GM12878 (cell line): ENCODE data around the gene FXYD1. TPM values are rescaled to one million over a fixed set of nuclear protein-coding genes. Genes with fewer than 3 reads are reported as not detected.

ENCODE experiments used
- ATAC-seq: fragments of 200-7000 bp; cut with Tn5 transposase; 3 replicates; pipeline ENCODE4 v1.9.1; 2020; ENCODE audit warnings: mild to moderate bottlenecking, moderate library complexity
- BruUV-seq: library from RNA; stranded (reverse); fragments of 400-500 nt; replicated peaks from 2 replicates; lab custom pipeline; 2021; lab: Mats Ljungman, UMichigan
- CTCF ChIA-PET: fragments of 300-600 bp; sonication (Branson Sonifier 250); formaldehyde crosslinking; extraction: SDS; loops from one replicate; lab custom pipeline; 2021; ENCODE audit warnings: inconsistent platforms; lab: Yijun Ruan, JAX
- POLR2A ChIA-PET: fragments of 350-600 bp; formaldehyde crosslinking; extraction: SDS; loops from one replicate; lab custom pipeline; 2021; ENCODE audit warnings: inconsistent platforms; lab: Charles Lee
- RAD21 ChIA-PET: fragments of 300-600 bp; sonication (Branson Sonifier 250); formaldehyde crosslinking; loops from one replicate; lab custom pipeline; 2023; ENCODE audit warnings: antibody characterized with exemption; ENCODE audit not compliant: unreplicated experiment; lab: Charles Lee
- SMC1A ChIA-PET: fragments of 300-600 bp; sonication (Branson Sonifier 250); formaldehyde crosslinking; loops from one replicate; lab custom pipeline; 2023; ENCODE audit not compliant: unreplicated experiment, uncharacterized antibody; lab: Charles Lee
- DNase-seq: peaks from one replicate; pipeline ENCODE4 v3.0.0-alpha.2; 2011; ENCODE audit warnings: low read depth, low spot score
- FAIRE-seq: peaks from 3 replicates; lab custom pipeline; 2011; peaks lifted over from hg19 to GRCh38; lab: Jason Lieb, UNC
- H2AFZ ChIP-seq: 2 replicates; pipeline ENCODE4 v1.6.0; 2011; ENCODE audit warnings: low read depth, low read length, control low read depth; ENCODE audit not compliant: control insufficient read depth
- H3K27ac ChIP-seq: 2 replicates; pipeline ENCODE4 v1.5.1; 2011; ENCODE audit warnings: control low read depth; ENCODE audit not compliant: control insufficient read depth, insufficient read depth
- H3K27me3 ChIP-seq, 2 experiments: replicated peaks in 1 of 2; 2 replicates each; pipeline versions ENCODE4 v1.6.0 to v1.6.1; 2011; ENCODE audit warnings: low read length in 1 of 2; ENCODE audit not compliant: control insufficient read depth in 2 of 2, insufficient read depth in 2 of 2
- H3K36me3 ChIP-seq, 2 experiments: 2 replicates each; pipeline ENCODE4 v1.5.1; 2011; ENCODE audit warnings: low read length in 1 of 2; ENCODE audit not compliant: control insufficient read depth in 2 of 2, insufficient read depth in 2 of 2
- H3K4me1 ChIP-seq: 2 replicates; pipeline ENCODE4 v1.6.1; 2011; ENCODE audit warnings: mild to moderate bottlenecking, low read length, moderate library complexity, mixed read lengths; ENCODE audit not compliant: control insufficient read depth, insufficient read depth
- H3K4me2 ChIP-seq: 2 replicates; pipeline ENCODE4 v1.6.0; 2011; ENCODE audit warnings: control low read depth; ENCODE audit not compliant: control insufficient read depth, insufficient read depth
- H3K4me3 ChIP-seq: fragments of 200-600 bp; sonication (generic); 2 replicates; pipeline ENCODE4 v1.5.1; 2016
- H3K79me2 ChIP-seq: 2 replicates; pipeline ENCODE4 v1.6.0; 2011; ENCODE audit warnings: low read length; ENCODE audit not compliant: control insufficient read depth, insufficient read depth
- H3K9ac ChIP-seq: 2 replicates; pipeline ENCODE4 v1.8.0; 2011; ENCODE audit warnings: low read length, control low read depth, mixed read lengths; ENCODE audit not compliant: control insufficient read depth, insufficient read depth
- H3K9me3 ChIP-seq: replicated peaks from 3 replicates; pipeline ENCODE4 v1.5.1; 2011; ENCODE audit warnings: mild to moderate bottlenecking, low read length; ENCODE audit not compliant: control insufficient read depth, insufficient read depth
- H4K20me1 ChIP-seq: 2 replicates; pipeline ENCODE4 v1.6.0; 2011; ENCODE audit not compliant: control insufficient read depth, insufficient read depth
- FOXK2 ChIP-seq: fragments of 450-650 bp; IDR thresholded peaks from 2 replicates; pipeline ENCODE4 v1.6.1; 2017; ENCODE audit warnings: mild to moderate bottlenecking, moderate library complexity
- HDAC2 ChIP-seq: fragments of 200-600 bp; sonication (generic); IDR thresholded peaks from 2 replicates; pipeline ENCODE4 v1.6.1; 2017
- IKZF2 ChIP-seq, 2 experiments: fragments of 450-650 bp; IDR thresholded peaks; 2 replicates each; pipeline ENCODE4 v1.6.1; 2017; ENCODE audit warnings: mild to moderate bottlenecking in 2 of 2, moderate library complexity in 2 of 2
- JUND ChIP-seq: IDR thresholded peaks from 2 replicates; pipeline ENCODE4 v1.6.1; 2012; ENCODE audit warnings: low read depth, mild to moderate bottlenecking, low read length, improper control_type of control experiment, moderate library complexity
- KLF5 ChIP-seq: fragments of 450-650 bp; IDR thresholded peaks from 2 replicates; pipeline ENCODE4 v1.6.1; 2014; ENCODE audit warnings: mild to moderate bottlenecking; ENCODE audit not compliant: partially characterized antibody
- LARP7 ChIP-seq: fragments of 450-650 bp; IDR thresholded peaks from 2 replicates; pipeline ENCODE4 v1.6.1; 2017; ENCODE audit warnings: mild to moderate bottlenecking
- MYB ChIP-seq: fragments of 150-350 bp; IDR thresholded peaks from 2 replicates; pipeline ENCODE4 v1.6.1; 2014; ENCODE audit warnings: mild to moderate bottlenecking, low read depth, low read length, borderline replicate concordance
- NRF1 ChIP-seq: conservative IDR thresholded peaks from 2 replicates; pipeline ENCODE4 v1.6.1; 2011; ENCODE audit warnings: mild to moderate bottlenecking, low read depth, low read length, improper control_type of control experiment
- PKNOX1 ChIP-seq: fragments of 450-650 bp; IDR thresholded peaks from 2 replicates; pipeline ENCODE4 v1.6.1; 2016; ENCODE audit warnings: mild to moderate bottlenecking
- RELA ChIP-seq: fragments of 450-650 bp; IDR thresholded peaks from 2 replicates; pipeline ENCODE4 v1.8.0; 2014; ENCODE audit warnings: borderline replicate concordance; ENCODE audit not compliant: partially characterized antibody
- SP1 ChIP-seq: IDR thresholded peaks from one replicate; pipeline ENCODE4 v1.6.1; 2011; ENCODE audit warnings: low read depth, low read length
- SREBF1 ChIP-seq: IDR thresholded peaks from 2 replicates; pipeline ENCODE4 v1.6.1; 2012; ENCODE audit warnings: mild to moderate bottlenecking, low read length
- TCF7 ChIP-seq: IDR thresholded peaks from 2 replicates; pipeline ENCODE4 v1.6.1; 2014; ENCODE audit warnings: antibody characterized with exemption, borderline replicate concordance
- ZNF217 ChIP-seq: fragments of 450-650 bp; IDR thresholded peaks from 2 replicates; pipeline ENCODE4 v1.6.1; 2017; ENCODE audit warnings: antibody characterized with exemption, mild to moderate bottlenecking
- ZNF24 ChIP-seq: fragments of 450-650 bp; IDR thresholded peaks from 2 replicates; pipeline ENCODE4 v1.6.1; 2017; ENCODE audit warnings: antibody characterized with exemption, mild to moderate bottlenecking
- ZNF622 ChIP-seq: fragments of 450-650 bp; IDR thresholded peaks from 2 replicates; pipeline ENCODE4 v1.6.1; 2017; ENCODE audit warnings: mild to moderate bottlenecking, inconsistent platforms
- WGBS: methylation state at CpG from one replicate; pipeline ENCODE4 v1.1.6; 2016; ENCODE audit warnings: low lambda C conversion rate; ENCODE audit not compliant: insufficient replicate concordance, insufficient coverage; ENCODE audit errors: missing lambda C conversion rate; 5-methylcytosine and 5-hydroxymethylcytosine counted together
- in situ Hi-C: fragments of 300-500 bp; cut with MboI; formaldehyde crosslinking; loops from 9 replicates; pipeline ENCODE4 v1.14.3; 2018; ENCODE audit warnings: mixed read lengths
- intact Hi-C: fragments of 100-400 bp; cut with micrococcal nuclease; formaldehyde crosslinking; loops from one replicate; pipeline ENCODE4 v1.14.2; 2022; ENCODE audit not compliant: unreplicated experiment
- polyA plus RNA-seq, 11 experiments: library from polyadenylated mRNA; depleted of rRNA in 4 of 11; unstranded in 6 of 11; stranded (reverse) in 5 of 11; fragments of >200 nt; fragmentation: Nextera tagmentation in 4 of 11; fragmentation: Illumina TruSeq in 1 of 11; extraction: Ambion mirVana in 4 of 11; extraction: Trizol in 1 of 11; gene quantifications; 1 replicate in 1 of 11; 2 replicates in 10 of 11; pipeline versions ENCODE4 v1.2.1 to v1.2.3, GENCODE V29; 2011 to 2016; ENCODE audit warnings: inconsistent platforms in 2 of 11, missing spikeins in 2 of 11, low read depth in 1 of 11
- total RNA-seq, 4 experiments: library from RNA; depleted of rRNA in 3 of 4; stranded (reverse); fragments of >200 nt in 3 of 4; fragmentation: Illumina TruSeq in 1 of 4; extraction: Trizol in 1 of 4; gene quantifications; 2 replicates each; pipeline versions ENCODE4 v1.2.1 to v1.2.3, GENCODE V29; 2013 to 2021

Gene FXYD1
- total and polyA plus RNA-seq, 10 of the 15 experiments (the other 5 are each of a cell fraction or from before 2014, with no cell fraction given), result 0.34 to 1.2 (median 0.49) TPM; not detected in 4

GRCh38 chr19:35116072-35116801 lies 22.4 kb upstream of the FXYD1 start:
- Histone ChIP-seq H3K4me2 (no peak overlapping the region), H2AFZ (no peak overlapping the region)
- CTCF ChIA-PET, result interaction anchor here (0.9 to 6.4 kb wide), 8 partner anchors 8 to 58 kb away, joined by 3 to 75 read pairs (median 4); partner anchors contain the start of genes FXYD7 and LGI4

More at GRCh38 chr19:35116072-35116801, 22.4 kb upstream of the FXYD1 start:
- SMC1A ChIA-PET, result interaction anchor here (2.4 to 3.6 kb wide), 2 partner anchors 20 to 25 kb away, joined by 10 read pairs; partner anchors contain the start of gene LGI4
- no peak for ATAC-seq
- no peak for TF ChIP-seq JUND
- TF ChIP-seq MYB, result no peak
- TF ChIP-seq ZNF622, result no peak
- no peak for TF ChIP-seq NRF1
- TF ChIP-seq IKZF2 (IDR thresholded peaks at IDR 0.05), result no peak
- no peak for TF ChIP-seq RELA
- no peak for TF ChIP-seq SP1
- TF ChIP-seq SREBF1, result no peak
- TF ChIP-seq TCF7, result no peak
- no peak for TF ChIP-seq HDAC2
- TF ChIP-seq ZNF24, result no peak
- TF ChIP-seq LARP7, result no peak
- TF ChIP-seq KLF5, result no peak
- TF ChIP-seq FOXK2, result no peak
- no peak for TF ChIP-seq ZNF217
- TF ChIP-seq PKNOX1, result no peak
- TF ChIP-seq, all 136 proteins: peak for 0
- DNase-seq (no peak), FAIRE-seq (no peak)
- in situ Hi-C loops, result no loop called here
- Histone ChIP-seq H3K4me1 (peaks cover 6% of the 10 kb centered on the region), H3K9ac (no peak overlapping the region), H3K36me3 (no peaks in the 10 kb centered on the region), H3K79me2 (no peaks in the 10 kb centered on the region), H3K27ac (no peak overlapping the region), H3K4me3 (no peak overlapping the region), H3K27me3 (no peaks in the 10 kb centered on the region), H4K20me1 (no peaks in the 10 kb centered on the region), H3K9me3 (no peaks in the 10 kb centered on the region)
- BruUV-seq, result no TSS peak
- RAD21 ChIA-PET, result interaction anchor here (1.0 to 1.1 kb wide), 2 partner anchors 21 to 25 kb away, joined by 4 read pairs; no protein-coding TSS in a partner anchor
- POLR2A ChIA-PET, result no interaction called here
- 35% methylated on average over 13 of the region's 13 CpGs for WGBS
- intact Hi-C loops, result no loop called here
